ENCODE results near the gene PHACTR3. TPM values are rescaled to one million over a fixed set of nuclear protein-coding genes. Genes with fewer than 3 reads are reported as not detected.

The PHACTR3 gene
- total RNA-seq, 1 donor from 2014 or later: not detected

- intact Hi-C loops (cut with micrococcal nuclease): no loop called here
These were observed 40.9 kb downstream of the PHACTR3 start for GRCh38 chr20:59645271-59645670.

- intact Hi-C loops (cut with micrococcal nuclease): no loop called here
These were observed 41.4 kb downstream of the PHACTR3 start for GRCh38 chr20:59645761-59646171.

GRCh38 chr20:59646487-59646886 is 42.1 kb downstream of the PHACTR3 start:
- intact Hi-C loops (cut with micrococcal nuclease): no loop called here

GRCh38 chr20:59647271-59647670 is 42.9 kb downstream of the PHACTR3 start:
- intact Hi-C loops (cut with micrococcal nuclease): no loop called here

- intact Hi-C loops (cut with micrococcal nuclease): no loop called here
These were observed 44.2 kb downstream of the PHACTR3 start for GRCh38 chr20:59648466-59649070.

- intact Hi-C loops (cut with micrococcal nuclease): no loop called here
These were observed 46.1 kb downstream of the PHACTR3 start for GRCh38 chr20:59650418-59650817.

- intact Hi-C loops (cut with micrococcal nuclease): no loop called here
These were observed 48.0 kb downstream of the PHACTR3 start for GRCh38 chr20:59652381-59652780.

- intact Hi-C loops (cut with micrococcal nuclease): no loop called here
These were observed 52.1 kb downstream of the PHACTR3 start for GRCh38 chr20:59656417-59656816.

- intact Hi-C loops (cut with micrococcal nuclease): no loop called here
These were observed 53.2 kb downstream of the PHACTR3 start for GRCh38 chr20:59657459-59658046.

GRCh38 chr20:59660471-59660870 is 56.1 kb downstream of the PHACTR3 start:
- intact Hi-C loops (cut with micrococcal nuclease): no loop called here

- intact Hi-C loops (cut with micrococcal nuclease): no loop called here
These were observed 56.8 kb downstream of the PHACTR3 start for GRCh38 chr20:59661153-59661552.

- intact Hi-C loops (cut with micrococcal nuclease): no loop called here
These were observed 57.3 kb downstream of the PHACTR3 start for GRCh38 chr20:59661621-59662020.

- intact Hi-C loops (cut with micrococcal nuclease): no loop called here
These were observed 57.8 kb downstream of the PHACTR3 start for GRCh38 chr20:59662161-59662560.

GRCh38 chr20:59662856-59663512 is 58.6 kb downstream of the PHACTR3 start:
- intact Hi-C loops (cut with micrococcal nuclease): no loop called here

- intact Hi-C loops (cut with micrococcal nuclease): no loop called here
These were observed 59.2 kb downstream of the PHACTR3 start for GRCh38 chr20:59663513-59664060.

GRCh38 chr20:59664421-59664941 is 60.1 kb downstream of the PHACTR3 start:
- intact Hi-C loops (cut with micrococcal nuclease): no loop called here

- intact Hi-C loops (cut with micrococcal nuclease): no loop called here
These were observed 61.6 kb downstream of the PHACTR3 start for GRCh38 chr20:59665656-59666555.

GRCh38 chr20:59666586-59666985 is 62.2 kb downstream of the PHACTR3 start:
- intact Hi-C loops (cut with micrococcal nuclease): no loop called here

- intact Hi-C loops (cut with micrococcal nuclease): no loop called here
These were observed 62.8 kb downstream of the PHACTR3 start for GRCh38 chr20:59667131-59667530.

- intact Hi-C loops (cut with micrococcal nuclease): no loop called here
These were observed 63.7 kb downstream of the PHACTR3 start for GRCh38 chr20:59667981-59668515.

Measured in T-helper 2 cell treated with Interferon-gamma antibody and Interleukin-4, amounts not matched to agents 100 ng/mL and 5 ng/mL, for 36 hours (primary cell).